ENCODE results near the gene STIP1.

STIP1 gene

DNA sequence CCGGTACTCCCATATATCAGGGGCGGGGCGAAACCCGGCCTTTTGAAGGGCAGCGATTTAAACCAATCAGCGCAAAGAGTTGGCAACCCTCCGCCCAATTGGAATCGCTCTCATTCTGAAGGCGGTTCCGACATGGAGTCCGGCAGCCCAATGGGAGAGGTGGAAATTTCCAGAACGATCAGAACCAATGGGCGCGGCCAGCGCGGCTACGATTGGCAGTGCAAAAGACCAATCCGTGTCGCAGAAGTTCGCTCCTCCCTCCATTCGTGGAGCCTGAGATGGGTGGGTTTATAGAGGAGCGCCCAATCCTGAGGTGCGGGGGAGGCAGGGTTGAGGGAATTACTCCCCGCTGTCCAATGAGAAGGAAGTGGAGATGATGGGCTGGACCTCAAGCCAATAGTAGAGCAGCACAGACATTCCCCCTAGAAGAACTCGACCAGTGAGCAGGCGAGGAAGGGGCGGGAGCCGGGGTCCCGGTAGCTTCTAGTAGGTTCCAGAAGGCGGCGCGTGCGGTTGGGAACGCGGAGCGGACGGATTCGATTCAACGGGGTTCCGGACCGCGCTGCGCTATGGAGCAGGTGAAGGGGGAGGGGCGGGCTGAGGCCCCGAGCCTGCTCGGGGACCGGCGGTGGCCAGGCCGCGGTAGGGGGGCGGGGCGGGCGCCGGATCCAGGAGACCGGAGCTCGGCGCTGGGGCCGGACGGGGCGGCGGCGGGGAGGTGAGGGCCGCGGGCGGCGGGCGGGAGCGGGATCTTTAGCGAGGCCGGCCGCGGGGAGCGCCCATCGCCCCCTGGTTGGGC is at the start of gene STIP1:
STIP1 (plus strand) TSS at position 479 of the 799 bp plus-strand sequence; CDS start at position 570, 91 bp downstream.
- peak; percentile 99 for DNase-seq

DNA sequence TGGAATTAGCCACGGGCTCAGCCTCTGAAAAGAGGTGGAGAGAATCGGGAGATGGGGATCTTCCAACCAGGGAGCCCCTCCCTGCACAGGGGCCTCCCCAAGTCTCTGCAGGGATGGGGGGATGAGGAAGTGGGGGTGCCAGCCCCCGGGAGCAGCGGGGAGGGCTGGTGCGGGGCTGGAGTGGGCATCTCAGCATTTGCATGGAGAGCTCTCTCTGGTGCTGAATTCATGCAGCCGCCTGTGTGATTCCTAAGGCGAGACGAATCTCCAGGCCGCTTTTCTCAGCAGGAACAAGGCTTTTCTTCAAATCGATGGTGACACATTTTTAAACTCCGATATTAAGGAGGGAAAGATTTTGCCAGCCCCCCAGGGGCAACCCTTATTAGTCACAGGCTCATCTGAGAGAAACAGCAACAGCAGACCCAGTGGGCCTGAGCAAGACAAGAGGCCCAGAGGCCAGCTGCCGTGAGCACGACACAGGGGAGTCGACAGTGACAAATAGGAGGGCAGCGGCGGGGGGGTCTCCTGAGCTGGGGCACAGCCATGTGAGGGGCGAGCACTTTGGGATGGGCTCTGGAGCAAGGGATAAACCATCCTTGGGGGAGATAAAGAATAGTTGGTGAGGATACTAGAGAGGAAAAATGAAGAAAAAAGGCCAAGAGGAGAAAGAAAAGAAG is 49.1 kb upstream of the STIP1 start:
- no peak for DNase-seq

DNA sequence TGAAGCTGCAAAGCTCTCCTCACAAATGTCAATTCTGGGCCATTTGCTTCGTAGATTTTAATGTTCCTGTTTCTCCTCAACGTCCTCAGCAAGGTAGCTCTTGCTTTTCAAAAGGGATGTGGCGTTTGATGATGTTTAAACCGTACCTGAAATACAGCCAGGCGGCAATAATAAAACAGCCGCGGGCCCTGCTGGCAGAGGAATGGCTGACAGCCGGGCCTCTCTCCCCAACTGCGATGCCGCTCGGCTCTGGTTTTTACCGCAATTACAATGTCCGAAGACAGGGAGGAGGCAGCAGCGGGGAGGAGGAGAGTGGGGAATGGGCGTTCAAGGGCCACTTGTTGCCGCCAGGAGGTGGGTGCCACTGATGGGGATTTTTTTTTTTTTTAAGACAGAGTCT is 47.6 kb upstream of the STIP1 start:
- DNase-seq: no peak

DNA sequence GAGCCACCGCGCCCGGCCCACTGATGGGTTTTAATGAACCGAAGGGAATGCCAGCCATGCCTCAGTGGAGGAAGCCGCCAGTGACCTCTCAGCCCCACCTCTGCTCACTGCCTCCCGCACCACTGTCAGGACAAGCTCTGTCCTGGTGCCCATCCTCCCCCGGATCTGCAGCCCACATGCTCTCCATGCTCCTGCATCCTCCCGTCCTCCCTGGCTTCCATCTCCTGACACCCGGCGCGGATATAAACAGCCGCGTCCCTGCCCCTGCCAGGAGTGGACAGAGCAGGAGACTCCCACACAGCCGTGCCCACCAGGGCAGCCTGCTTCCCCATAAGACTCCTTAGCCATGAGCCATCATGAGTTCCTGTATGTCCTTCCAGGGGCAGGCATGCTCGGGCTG is 46.9 kb upstream of the STIP1 start:
- DNase-seq: no peak

DNA sequence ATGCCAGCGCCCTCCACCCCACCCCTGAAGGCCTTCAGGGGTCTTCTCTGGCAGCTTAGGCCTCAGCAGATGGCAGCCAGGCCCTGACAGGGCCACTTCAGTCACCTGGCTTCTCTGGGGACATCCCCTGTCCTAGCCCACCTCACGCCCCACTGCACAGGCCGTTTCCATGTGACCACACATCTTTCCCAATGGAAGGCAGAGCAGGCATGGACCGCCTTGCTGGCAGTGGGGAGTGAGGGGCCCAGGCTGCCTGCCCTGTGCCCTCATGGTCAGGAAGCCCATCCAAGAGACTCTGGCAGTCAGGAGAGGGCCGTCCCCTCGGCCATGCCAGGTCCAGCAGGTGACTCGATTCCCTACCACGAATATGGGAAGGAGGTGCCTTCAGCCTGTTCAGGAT is 45.9 kb upstream of the STIP1 start:
- no peak for DNase-seq

DNA sequence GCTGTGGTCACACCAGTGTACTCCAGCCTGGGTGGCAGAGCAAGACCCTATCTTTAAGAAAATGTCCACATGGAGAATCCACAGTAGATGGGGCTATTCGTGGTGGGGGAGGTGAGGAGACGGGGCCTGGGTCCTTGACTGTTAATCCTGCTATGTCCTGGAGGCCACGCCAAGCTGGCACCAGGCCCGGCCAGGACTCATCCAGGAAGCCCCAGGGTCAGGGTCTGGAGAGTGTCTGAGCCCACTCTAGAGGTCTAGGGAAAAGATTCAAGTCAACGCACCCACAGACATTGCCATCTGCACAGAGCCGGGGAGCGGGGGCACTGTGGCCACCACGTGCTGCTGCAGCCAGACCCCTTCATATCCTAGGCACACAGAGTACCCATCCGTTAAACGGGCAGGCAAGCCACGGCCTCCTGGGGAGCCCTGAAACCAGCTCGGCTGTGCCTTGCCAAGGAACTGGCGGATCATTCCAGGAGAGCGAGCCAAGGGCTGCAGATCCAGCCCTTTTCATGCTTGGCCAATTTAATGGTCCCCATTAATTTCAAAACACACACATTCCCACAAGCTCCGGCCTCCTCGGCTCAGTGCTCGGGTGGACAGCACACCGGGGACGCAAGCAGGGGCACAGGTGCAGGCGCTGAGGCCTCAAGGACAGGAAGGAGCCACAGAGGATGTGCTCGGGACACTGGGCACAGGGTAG is 44.7 kb upstream of the STIP1 start:
- no peak for DNase-seq

DNA sequence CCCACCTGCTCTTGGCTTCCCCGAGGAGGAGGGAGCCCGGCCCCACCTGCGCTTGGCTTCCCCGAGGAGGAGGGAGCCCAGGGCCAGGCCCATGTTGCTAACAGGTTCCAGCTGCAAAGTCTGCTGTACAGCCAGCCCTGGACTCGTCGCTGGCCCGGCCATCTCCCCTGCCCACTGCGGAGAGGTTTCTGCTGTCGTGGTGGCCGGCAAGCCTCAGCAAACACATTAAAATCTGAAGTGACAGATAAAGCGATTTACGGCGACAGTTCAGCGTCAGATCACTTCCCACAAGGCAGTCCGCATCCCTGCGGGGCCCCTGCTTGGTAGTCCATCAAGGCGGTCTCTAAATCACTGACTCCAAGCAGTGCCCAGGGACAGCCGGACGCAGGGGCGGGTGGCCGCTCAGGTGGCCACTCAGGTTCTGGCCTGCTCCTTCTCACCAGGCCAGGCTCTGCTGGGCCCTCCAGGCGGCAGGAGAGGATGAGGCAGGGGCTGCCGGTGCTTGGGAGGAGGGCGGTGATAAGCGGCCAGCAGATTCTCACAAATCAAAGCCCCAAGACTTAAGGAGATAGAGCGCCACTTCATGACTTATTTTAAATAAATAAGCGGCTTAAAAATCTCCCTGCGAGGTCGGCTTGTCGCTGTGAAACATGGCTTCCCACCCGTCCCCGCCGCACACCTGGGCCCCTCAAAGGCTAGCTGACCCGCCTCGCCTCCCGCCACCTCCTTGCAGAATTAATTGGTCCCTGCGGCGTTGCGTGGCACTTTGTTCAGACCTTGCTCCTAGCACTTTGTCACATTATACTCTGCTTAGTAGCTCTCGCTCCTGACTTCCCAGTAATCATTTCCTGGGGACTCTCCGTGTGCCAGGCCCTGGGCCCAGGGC is 41.1 kb upstream of the STIP1 start:
- no peak for DNase-seq

DNA sequence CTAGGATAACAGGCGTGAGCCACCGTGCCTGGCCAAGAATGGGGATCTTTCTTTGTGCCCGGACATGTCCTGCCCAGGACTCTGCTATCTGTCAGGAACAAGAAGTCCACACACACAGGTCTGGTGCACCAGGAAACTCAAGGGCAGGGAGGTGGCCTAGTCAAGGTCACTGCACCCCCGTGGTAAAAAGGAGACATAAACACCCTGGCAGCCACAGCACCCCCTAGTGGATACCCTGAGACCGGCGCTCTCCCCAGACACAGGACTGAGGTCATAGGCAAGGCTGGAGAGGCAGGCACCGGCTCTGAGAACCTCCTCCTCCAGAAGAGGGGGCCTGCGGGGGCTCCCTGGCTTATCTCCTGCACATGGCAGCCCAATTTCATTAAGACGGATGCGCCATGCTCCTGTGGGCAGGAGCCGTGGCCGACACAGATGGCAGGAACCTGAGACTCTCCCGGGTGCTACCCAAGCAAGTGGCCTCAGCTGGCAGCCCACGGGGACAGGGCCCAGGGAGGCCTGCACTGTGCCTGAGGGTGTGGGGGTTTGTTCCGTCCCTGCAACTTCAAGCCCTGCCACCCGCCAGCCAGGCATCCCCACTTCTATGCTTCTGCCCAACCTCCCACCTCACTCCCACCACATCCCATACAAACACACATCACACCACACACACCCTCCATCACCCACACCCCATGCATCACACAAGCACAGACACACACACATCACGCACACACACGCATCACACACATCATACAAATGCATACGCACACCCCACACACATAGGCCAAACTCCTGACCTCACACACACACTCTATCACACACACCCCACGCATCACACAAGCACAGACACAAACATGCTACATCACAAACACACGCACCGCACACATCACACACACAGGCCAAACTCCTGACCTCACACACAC is 39.7 kb upstream of the STIP1 start:
- DNase-seq: peak; percentile 9

DNA sequence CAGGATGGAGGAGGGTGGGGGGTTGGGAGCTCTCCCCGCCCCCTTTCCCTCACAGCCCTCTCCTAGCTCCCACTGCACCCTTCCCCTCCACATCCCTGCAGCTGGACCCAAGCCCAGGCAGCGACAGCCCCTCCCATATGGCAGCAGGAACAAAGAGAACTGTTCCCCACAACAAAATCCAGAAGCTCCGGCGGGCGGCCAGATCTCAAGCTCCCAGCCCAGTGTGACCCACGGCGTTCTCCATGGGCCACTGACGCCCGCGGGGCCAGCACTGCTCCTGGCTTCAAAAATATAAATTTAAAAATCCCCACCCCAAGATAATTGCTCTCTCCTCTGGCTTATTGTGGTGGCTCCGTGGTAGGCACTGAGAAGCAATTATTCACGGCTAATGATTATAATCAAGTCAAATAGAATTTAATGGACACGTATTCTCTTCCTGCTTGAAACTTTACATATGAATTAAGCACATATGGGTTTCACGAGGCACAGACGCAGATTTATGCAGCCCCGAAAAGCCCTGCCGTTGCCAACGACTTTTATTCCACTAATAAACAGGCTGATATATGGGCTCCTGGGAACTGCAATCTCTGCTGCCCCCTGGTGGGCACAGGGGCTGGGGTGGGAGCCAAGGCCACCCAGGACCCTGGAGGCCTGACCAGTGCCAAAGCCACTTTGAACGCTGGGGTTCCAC is 37.6 kb upstream of the STIP1 start:
- peak; percentile 42 for DNase-seq

DNA sequence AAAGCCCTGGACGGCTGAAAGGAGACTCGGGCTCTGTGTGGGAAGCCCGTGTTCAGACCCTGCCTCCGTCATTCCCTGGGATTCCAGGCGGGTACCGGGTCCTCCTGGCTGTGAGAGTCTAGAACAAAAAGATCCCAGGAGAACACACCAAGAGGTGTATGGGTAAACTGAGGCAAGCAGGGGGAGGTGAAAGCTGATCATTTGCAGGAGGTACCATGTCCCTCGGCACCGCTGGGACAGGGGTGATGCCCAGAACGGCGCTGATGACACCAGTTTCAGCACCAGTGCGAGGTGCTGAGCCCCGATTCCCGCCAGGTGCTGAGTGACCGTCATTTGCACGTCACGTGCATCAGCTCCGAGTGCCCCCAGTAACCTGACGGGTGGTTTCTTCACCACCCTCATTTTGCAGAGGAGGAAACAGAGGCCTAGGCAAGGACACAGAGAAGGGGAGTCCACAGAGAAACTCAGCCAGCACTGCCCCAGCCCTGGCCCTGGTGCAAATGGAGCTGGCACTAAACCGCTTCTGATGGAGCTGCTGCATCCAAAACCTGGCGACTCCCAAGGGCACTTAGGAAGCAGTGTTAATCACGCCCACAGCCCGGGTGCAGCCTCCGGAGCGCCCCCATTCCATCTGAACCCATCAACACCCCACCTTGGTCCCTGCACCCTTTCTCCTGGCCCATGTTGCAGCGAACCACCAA is 36.9 kb upstream of the STIP1 start:
- DNase-seq: no peak

DNA sequence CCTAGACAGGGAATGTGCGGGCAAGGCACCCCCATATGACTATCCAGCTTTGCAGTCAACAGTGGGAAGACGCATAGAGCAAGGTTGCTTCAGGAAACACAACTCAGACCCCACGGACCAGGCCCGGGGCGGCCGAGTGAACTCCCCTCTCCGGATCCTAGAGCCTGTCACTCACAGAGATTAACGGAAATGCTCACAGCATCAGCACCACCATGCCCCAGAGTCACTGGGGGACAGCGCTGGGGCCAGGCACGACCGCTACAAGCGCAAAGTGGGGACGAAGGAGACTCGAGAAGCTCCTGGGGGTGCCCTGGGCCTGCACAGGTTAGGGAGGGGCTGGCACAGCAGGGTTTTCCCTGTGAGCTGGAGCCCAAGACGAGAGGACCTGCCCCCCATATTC is 35.9 kb upstream of the STIP1 start:
- no peak for DNase-seq

DNA sequence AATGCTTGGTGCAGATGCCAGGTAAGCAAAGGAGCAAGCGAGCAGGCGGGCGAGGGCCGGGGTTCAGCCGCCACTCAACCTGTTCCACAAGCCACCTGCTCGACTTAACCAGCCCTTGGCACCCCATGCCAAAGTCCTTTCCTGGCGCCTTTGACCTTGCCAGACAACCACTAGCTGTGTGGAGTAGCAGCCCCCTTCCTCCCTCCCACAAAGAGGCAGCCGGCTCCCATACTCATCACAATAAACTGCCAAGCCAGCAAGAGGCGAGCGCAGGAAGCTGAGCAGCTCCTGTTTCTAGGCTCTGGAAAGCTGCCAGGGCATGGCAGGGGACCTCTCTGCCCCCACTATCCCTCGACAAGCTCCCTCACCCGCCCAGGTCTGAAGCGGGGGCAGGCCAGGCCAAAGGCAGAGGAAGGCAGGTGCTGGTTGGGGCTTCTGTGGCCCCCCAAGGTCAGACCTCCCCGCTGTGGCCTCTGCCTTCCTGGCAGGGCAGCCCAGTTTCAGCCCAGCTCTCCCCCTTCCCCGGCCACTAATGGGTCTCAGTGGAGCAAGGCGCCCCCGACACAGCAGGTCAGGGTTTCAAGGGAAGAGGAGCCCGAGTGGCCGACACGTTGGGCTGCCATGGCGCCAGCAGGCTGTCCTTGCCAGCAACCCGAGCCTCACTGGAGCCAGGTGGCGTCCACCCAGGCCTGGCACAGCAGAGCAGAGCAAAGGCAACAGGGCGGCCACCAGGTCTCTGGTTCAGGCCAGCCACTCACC is 35.3 kb upstream of the STIP1 start:
- DNase-seq: peak; percentile 64

DNA sequence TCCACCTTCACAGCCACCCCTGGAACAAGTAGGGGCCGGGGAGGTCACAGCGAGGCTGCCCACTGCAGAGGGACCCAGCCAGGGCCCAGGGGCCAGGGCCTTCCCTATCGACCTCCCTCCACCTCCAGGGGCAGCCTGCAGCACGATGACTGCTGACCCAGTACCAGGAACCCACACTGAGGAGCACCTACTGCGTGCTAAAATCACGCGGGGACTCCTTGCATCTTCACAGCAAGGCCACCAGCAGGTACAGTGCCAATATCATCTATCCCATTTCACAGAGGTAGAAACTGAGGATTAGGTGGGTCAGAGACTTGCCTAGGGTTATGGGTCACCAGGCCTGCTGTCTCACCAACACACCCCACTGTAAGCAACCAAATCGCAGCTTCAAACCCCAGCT is 34.6 kb upstream of the STIP1 start:
- DNase-seq: no peak

DNA sequence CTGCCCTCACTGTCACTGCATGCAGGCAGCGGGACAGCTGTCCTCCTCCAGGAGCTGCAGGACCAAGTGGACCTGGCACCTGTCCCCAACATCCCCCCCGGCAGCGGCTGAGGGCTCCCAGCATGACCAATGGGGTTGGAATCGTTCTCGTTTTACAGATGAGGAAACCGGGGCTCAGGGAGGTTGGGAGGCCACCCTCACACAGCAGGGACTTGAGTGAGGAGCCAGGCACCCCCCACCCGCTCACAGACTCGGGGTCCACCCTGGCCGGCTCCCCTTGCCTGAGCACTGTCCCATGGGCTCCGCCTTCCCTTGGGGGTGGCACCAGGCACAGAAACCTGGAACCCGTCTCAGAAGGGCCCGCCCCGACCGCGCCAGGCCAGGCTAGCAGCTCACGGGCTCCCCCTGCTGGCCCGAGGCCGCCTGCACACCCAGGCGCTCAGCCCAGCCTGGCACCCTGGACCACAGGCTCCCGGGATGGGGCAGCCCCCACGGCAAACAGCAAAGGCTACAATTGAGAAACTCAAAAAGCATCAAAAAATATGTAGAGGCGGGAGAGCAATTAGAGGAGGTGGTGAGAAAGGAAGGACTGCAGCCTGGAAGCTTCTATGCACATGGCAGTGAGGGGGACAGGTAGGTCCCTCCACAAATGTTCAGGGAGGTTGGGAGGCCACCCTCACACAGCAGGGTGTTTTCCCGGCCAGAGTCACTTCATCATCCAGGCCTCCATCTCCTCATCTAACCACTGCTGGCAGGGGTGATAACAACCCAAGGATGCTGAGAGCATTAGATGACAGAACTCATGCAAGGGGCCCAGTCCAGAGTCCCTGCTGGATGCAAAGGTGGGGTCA is 32.9 kb upstream of the STIP1 start:
- DNase-seq: peak; percentile 32

DNA sequence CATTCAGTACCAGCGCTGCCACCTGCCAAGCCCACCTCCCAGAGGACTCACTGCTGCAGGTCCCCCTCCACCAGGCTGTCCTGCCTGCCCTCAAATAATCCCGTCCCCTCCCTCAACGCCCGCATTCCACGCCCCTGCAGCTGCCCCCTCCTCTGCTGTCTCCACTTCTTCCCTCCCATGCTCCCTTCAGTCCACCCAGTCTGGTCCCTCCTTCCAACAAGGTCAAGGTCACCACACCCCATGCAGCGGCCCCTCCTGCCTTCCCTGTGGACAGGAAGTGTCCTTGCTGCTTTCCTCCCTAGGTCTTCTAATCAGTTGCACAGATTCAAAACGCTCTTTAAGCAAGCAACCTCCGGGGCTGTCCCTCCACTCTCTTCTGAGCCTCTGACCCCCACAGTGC is 32.2 kb upstream of the STIP1 start:
- no peak for DNase-seq

DNA sequence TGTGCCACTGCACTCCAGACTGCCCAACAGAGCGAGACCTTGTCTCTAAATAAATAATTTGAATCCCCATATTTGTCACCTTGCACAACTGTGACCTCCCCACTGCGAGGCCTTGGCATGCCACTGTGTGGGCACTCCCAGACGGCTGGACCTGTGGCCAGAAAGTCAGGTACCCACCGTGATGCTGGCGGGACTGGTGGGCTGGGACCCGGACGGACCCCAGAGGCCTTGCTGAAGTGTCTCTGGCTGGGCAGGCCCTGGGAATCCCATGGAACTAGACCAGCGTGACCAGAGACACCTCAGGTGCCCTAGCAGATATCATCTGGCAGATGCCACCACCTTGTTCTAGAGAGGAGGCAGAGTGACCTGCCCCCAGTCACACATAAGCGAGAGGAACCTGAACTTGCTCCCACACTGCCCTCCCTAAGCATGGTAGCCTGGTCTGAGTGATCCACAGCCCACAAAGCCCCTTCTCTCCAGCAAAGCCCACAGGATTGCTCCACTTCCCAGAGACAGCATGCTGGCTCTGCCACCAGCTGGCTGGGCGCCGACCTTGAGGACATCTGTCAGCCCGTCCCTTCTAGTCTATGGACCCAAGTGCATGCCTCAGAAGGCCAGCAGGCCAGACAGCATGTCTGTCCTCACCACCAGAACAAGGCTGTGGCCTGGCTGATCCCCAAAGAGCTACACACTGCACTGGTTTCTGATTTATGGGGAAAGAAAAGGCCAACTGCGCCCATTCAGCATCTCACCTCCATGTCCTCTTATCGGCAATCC is 29.5 kb upstream of the STIP1 start:
- DNase-seq: no peak

DNA sequence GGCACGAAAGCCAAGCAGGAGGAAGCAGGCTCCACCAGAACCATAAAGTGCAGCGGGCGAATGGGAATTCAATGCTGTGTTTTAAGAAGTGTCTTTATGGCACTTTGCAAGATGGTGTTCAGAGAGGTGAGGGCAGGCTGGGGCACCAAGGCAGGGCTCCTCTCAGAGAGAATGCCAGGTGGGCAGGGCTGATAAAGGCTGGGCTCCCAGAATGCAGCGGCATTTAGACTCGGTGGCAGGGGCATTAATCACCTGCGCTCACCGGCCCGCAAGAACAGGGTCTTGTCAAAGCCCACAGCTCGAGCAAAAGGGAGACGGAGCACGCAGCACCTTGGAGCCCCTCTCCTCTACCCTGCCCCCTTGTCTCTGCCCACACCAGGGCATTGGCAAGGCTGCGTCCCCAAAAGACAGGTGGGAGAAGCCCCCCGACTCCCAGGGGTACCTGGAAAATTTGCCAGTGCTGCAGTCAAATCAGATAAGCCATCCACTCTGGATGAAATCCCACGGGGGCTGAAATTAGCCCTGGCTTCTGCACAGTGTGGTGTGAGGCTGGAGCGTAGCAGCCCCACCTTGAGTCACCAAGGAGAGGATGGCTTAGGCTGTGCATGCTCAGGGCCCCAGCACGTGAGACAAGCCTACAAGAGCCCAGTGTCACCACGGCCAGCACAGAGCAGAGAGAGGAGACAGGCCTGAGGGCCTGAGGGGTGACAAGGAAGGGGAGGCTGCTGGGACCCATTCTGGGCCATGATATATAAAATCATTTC is 28.2 kb upstream of the STIP1 start:
- no peak for DNase-seq
